H9 (cell line): ENCODE data around the gene ARHGAP24. TPM values are rescaled to one million over a fixed set of nuclear protein-coding genes. Genes with fewer than 3 reads are reported as not detected.

Experiments
- DNase-seq: peaks from one replicate; pipeline ENCODE4 v3.0.0-alpha.2; 2017
- H2AFZ ChIP-seq: one replicate; pipeline ENCODE4 v1.6.1; 2013; ENCODE audit warnings: mild to moderate bottlenecking, low read length, control low read depth, moderate library complexity
- H2AK5ac ChIP-seq: 2 replicates; pipeline ENCODE4 v1.6.1; 2013; ENCODE audit warnings: low read length, control low read depth, mixed read lengths; ENCODE audit not compliant: insufficient read length
- H2BK120ac ChIP-seq: one replicate; pipeline ENCODE4 v1.6.1; 2013; ENCODE audit warnings: low read depth, mild to moderate bottlenecking, low read length, control low read depth, inconsistent platforms; ENCODE audit not compliant: poor library complexity, severe bottlenecking
- H2BK12ac ChIP-seq: 2 replicates; pipeline ENCODE4 v1.6.1; 2013; ENCODE audit warnings: low read length, control low read depth, mixed read lengths, low read depth; ENCODE audit not compliant: insufficient read length
- H2BK15ac ChIP-seq: 2 replicates; pipeline ENCODE4 v1.6.1; 2013; ENCODE audit warnings: low read depth, low read length, control low read depth
- H2BK20ac ChIP-seq: one replicate; pipeline ENCODE4 v1.6.1; 2013; ENCODE audit warnings: low read depth, mild to moderate bottlenecking, low read length, control low read depth, inconsistent platforms; ENCODE audit not compliant: poor library complexity, severe bottlenecking
- H2BK5ac ChIP-seq: 2 replicates; pipeline ENCODE4 v1.6.1; 2013; ENCODE audit warnings: low read length, control low read depth, mixed read lengths; ENCODE audit not compliant: insufficient read length
- H3K14ac ChIP-seq: 2 replicates; pipeline ENCODE4 v1.6.1; 2013; ENCODE audit warnings: low read length, control low read depth; ENCODE audit not compliant: insufficient read depth
- H3K18ac ChIP-seq: 2 replicates; pipeline ENCODE4 v1.6.1; 2013; ENCODE audit warnings: low read depth, mild to moderate bottlenecking, mixed read lengths, low read length, control low read depth; ENCODE audit not compliant: insufficient read length
- H3K23ac ChIP-seq: 2 replicates; pipeline ENCODE4 v1.6.1; 2013; ENCODE audit warnings: low read length, control low read depth, mixed read lengths, low read depth; ENCODE audit not compliant: insufficient read length
- H3K23me2 ChIP-seq: 2 replicates; pipeline ENCODE4 v1.6.1; 2013; ENCODE audit warnings: low read depth, mild to moderate bottlenecking, mixed read lengths, low read length, control low read depth; ENCODE audit not compliant: insufficient read length, poor library complexity, severe bottlenecking
- H3K27ac ChIP-seq: 2 replicates; pipeline ENCODE4 v1.5.1; 2013; ENCODE audit warnings: low read length, control low read depth, mixed read lengths, low read depth; ENCODE audit not compliant: insufficient read length
- H3K27me3 ChIP-seq: 2 replicates; pipeline ENCODE4 v1.6.1; 2013; ENCODE audit warnings: low read length, control low read depth, inconsistent platforms; ENCODE audit not compliant: insufficient read depth
- H3K4ac ChIP-seq: 2 replicates; pipeline ENCODE4 v1.6.1; 2013; ENCODE audit warnings: low read depth, mild to moderate bottlenecking, control low read depth, inconsistent platforms, low read length, moderate library complexity
- H3K4me1 ChIP-seq: 2 replicates; pipeline ENCODE4 v1.6.1; 2013; ENCODE audit warnings: low read length, control low read depth, inconsistent platforms; ENCODE audit not compliant: insufficient read depth
- H3K4me2 ChIP-seq: 2 replicates; pipeline ENCODE4 v1.6.1; 2013; ENCODE audit warnings: low read length, control low read depth, mixed read lengths; ENCODE audit not compliant: insufficient read length, insufficient read depth
- H3K56ac ChIP-seq: 2 replicates; pipeline ENCODE4 v1.6.1; 2013; ENCODE audit warnings: low read depth, mild to moderate bottlenecking, mixed read lengths, low read length, control low read depth; ENCODE audit not compliant: insufficient read length
- H3K79me1 ChIP-seq: 2 replicates; pipeline ENCODE4 v1.6.1; 2013; ENCODE audit warnings: low read depth, mild to moderate bottlenecking, moderate library complexity, low read length, control low read depth, inconsistent platforms; ENCODE audit not compliant: insufficient read depth, poor library complexity, severe bottlenecking
- H3K79me2 ChIP-seq: 2 replicates; pipeline ENCODE4 v1.6.1; 2013; ENCODE audit warnings: low read length, control low read depth, inconsistent platforms; ENCODE audit not compliant: insufficient read depth
- H3K9ac ChIP-seq: 2 replicates; pipeline ENCODE4 v1.6.1; 2013; ENCODE audit warnings: low read length, control low read depth, mixed read lengths; ENCODE audit not compliant: insufficient read length; ENCODE audit errors: extremely low read depth
- H3K9me3 ChIP-seq: one replicate; pipeline ENCODE4 v1.6.1; 2013; ENCODE audit warnings: low read depth, low read length, inconsistent platforms; ENCODE audit not compliant: control insufficient read depth
- H3T11ph ChIP-seq: one replicate; pipeline ENCODE4 v1.6.1; 2013; ENCODE audit warnings: mild to moderate bottlenecking, low read length, control low read depth, inconsistent platforms
- H4K20me1 ChIP-seq: one replicate; pipeline ENCODE4 v1.6.1; 2013; ENCODE audit not compliant: control insufficient read depth, insufficient read length, insufficient read depth
- H4K5ac ChIP-seq: 2 replicates; pipeline ENCODE4 v1.6.1; 2013; ENCODE audit warnings: low read depth, mild to moderate bottlenecking, mixed read lengths, low read length, control low read depth; ENCODE audit not compliant: insufficient read length
- H4K8ac ChIP-seq: replicated peaks from 2 replicates; pipeline ENCODE4 v1.6.1; 2013; ENCODE audit warnings: low read length, control low read depth, mixed read lengths, low read depth; ENCODE audit not compliant: insufficient read length
- H4K91ac ChIP-seq: 2 replicates; pipeline ENCODE4 v1.6.1; 2013; ENCODE audit warnings: low read depth, mild to moderate bottlenecking, moderate library complexity, mixed read lengths, low read length, control low read depth; ENCODE audit not compliant: insufficient read length
- H3K27ac Mint-ChIP-seq, 3 experiments: 2 replicates in 2 of 3; 3 replicates in 1 of 3; pipeline ENCODE4 v1.8.0; 2020 to 2021; ENCODE audit warnings: mixed read lengths in 3 of 3, mild to moderate bottlenecking in 1 of 3, moderate library complexity in 1 of 3
- H3K27me3 Mint-ChIP-seq: 2 replicates; pipeline ENCODE4 v1.8.0; 2021; ENCODE audit warnings: low read depth, mild to moderate bottlenecking, moderate library complexity, mixed read lengths
- H3K36me3 Mint-ChIP-seq, 3 experiments: 2 replicates in 2 of 3; 3 replicates in 1 of 3; pipeline ENCODE4 v1.8.0; 2020 to 2021; ENCODE audit warnings: low read depth in 3 of 3, mixed read lengths in 3 of 3; ENCODE audit not compliant: insufficient read depth in 1 of 3
- H3K4me1 Mint-ChIP-seq, 2 experiments: 2 replicates each; pipeline ENCODE4 v1.8.0; 2020; ENCODE audit warnings: mixed read lengths in 2 of 2
- H3K4me3 Mint-ChIP-seq, 2 experiments: 2 replicates in 1 of 2; 3 replicates in 1 of 2; pipeline ENCODE4 v1.8.0; 2020 to 2021; ENCODE audit warnings: mild to moderate bottlenecking in 2 of 2, mixed read lengths in 2 of 2, moderate library complexity in 1 of 2
- H3K9me3 Mint-ChIP-seq, 2 experiments: 2 replicates in 1 of 2; 3 replicates in 1 of 2; pipeline ENCODE4 v1.8.0; 2020; ENCODE audit warnings: mild to moderate bottlenecking in 2 of 2, mixed read lengths in 2 of 2, moderate library complexity in 1 of 2
- CTCF ChIP-seq: fragments of 200-600 bp; sonication (generic); conservative IDR thresholded peaks from 3 replicates; pipeline ENCODE4 v1.8.0; 2021; ENCODE audit warnings: antibody characterized with exemption, mild to moderate bottlenecking
- WGBS: extraction: QIAGEN DNeasy Blood & Tissue Kit; methylation state at CpG from one replicate; pipeline ENCODE4 v1.1.7; 2013; ENCODE audit warnings: missing lambda C conversion rate, low lambda C conversion rate, mixed read lengths; ENCODE audit not compliant: insufficient read length; ENCODE audit errors: extremely low coverage; 5-methylcytosine and 5-hydroxymethylcytosine counted together
- total RNA-seq: library from RNA; stranded (reverse); gene quantifications from 2 replicates; pipeline ENCODE4 v1.2.1, GENCODE V29; 2021

ARHGAP24 gene
- total RNA-seq, 1 experiment from 2014 or later: 0.37 TPM

DNA sequence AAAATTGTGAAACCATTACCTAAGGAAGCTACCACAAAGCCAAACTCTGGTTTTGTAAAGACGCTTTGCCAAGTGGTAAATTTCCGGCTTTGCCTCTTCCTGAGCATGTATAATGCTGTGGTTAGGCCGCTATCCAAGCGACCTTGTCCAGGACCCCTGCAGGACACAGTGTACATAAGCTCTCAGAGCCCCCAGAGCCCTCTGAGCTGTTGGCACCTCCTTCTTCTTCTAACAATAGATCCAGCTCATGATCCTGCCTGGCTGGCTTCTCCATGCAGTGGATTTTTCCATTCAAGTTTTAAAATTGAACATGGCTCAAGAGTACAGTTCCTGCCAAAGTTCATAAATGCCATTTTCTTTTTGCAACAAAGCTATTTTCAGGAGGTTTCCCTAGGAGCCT, 558.2 kb downstream of the ARHGAP24 start:
- Histone ChIP-seq H2AK5ac (no peak overlapping the region), H3K14ac (no peak overlapping the region), H3K23me2 (no peaks in the 10 kb centered on the region), H2BK12ac (no peak overlapping the region), H3K4me1 (peaks cover 2% of the 10 kb centered on the region; the same call in 1 of the 2 replicates), H2BK20ac (no peak overlapping the region), H4K20me1 (no peaks in the 10 kb centered on the region), H4K91ac (no peak overlapping the region), H3K23ac (no peak overlapping the region), H4K8ac (no peak overlapping the region), H2AFZ (no peak overlapping the region), H3K18ac (no peak overlapping the region), H3K79me1 (no peaks in the 10 kb centered on the region), H3K4ac (no peak overlapping the region), H3K27me3 (no peaks in the 10 kb centered on the region), H4K5ac (no peak overlapping the region), H2BK5ac (no peak overlapping the region), H3K79me2 (no peaks in the 10 kb centered on the region), H3K4me2 (no peak overlapping the region), H3K56ac (no peak overlapping the region), H3K27ac (no peak overlapping the region), H3K9me3 (no peaks in the 10 kb centered on the region), H2BK120ac (no peak overlapping the region), H2BK15ac (no peak overlapping the region), H3T11ph (no peak overlapping the region), H3K9ac (no peak overlapping the region)
- H3K4me1 Mint-ChIP-seq: peaks cover 4 to 14% of the 10 kb centered on the region in 2 experiments; a peak in 2 of 4 replicates
- no peaks in the 10 kb centered on the region for H3K27me3 Mint-ChIP-seq
- H3K4me3 Mint-ChIP-seq: no peak overlapping the region
- no peak for DNase-seq
- WGBS: no CpG with 5 or more reads among the region's 4 CpGs
- H3K27ac Mint-ChIP-seq: peak overlapping the region in 1 of 3 experiments; percentile 21; a peak in 2 of 7 replicates
- TF ChIP-seq CTCF: no peak
- no peaks in the 10 kb centered on the region for H3K36me3 Mint-ChIP-seq
- no peaks in the 10 kb centered on the region for H3K9me3 Mint-ChIP-seq
